Esophagus muscularis mucosa (tissue), 4 donors: ENCODE results near the gene ZFP1. TPM values are rescaled to one million over a fixed set of nuclear protein-coding genes. Genes with fewer than 3 reads are reported as not detected.
"Not testable (repeated sequence)": the region's sequence is repeated elsewhere in the genome, so short reads cannot be mapped to it uniquely, and the experiment has no call there.

ENCODE experiments used
- DNase-seq: peaks from one replicate; pipeline ENCODE4 v3.0.0-alpha.2; 2017; ENCODE audit errors: extremely low spot score
- H3K27ac ChIP-seq, 4 donors: fragments of 200-600 bp; sonication (generic); replicated peaks in 1 of 4; 1 replicate in 3 of 4; 2 replicates in 1 of 4; pipeline ENCODE4 v1.5.1; 2016 to 2019; ENCODE audit warnings: mild to moderate bottlenecking in 1 of 4
- H3K27me3 ChIP-seq, 4 donors: fragments of 200-600 bp; sonication (generic); one replicate each; pipeline versions ENCODE4 v1.5.1 to v1.6.0; 2016 to 2019
- H3K36me3 ChIP-seq, 4 donors: fragments of 200-600 bp; sonication (generic); one replicate each; pipeline ENCODE4 v1.5.1; 2016 to 2019
- H3K4me1 ChIP-seq, 4 donors: fragments of 200-600 bp; sonication (generic); one replicate each; pipeline ENCODE4 v1.5.1; 2016 to 2019
- H3K4me3 ChIP-seq, 4 donors: fragments of 200-600 bp; sonication (generic); 1 replicate in 2 of 4; 2 replicates in 2 of 4; pipeline ENCODE4 v1.5.1; 2016 to 2019; ENCODE audit warnings: mild to moderate bottlenecking in 4 of 4, moderate library complexity in 1 of 4
- H3K9me3 ChIP-seq, 4 donors: fragments of 200-600 bp; sonication (generic); 1 replicate in 3 of 4; 2 replicates in 1 of 4; pipeline ENCODE4 v1.5.1; 2016 to 2019
- EP300 ChIP-seq: sonication (generic); formaldehyde crosslinking; IDR thresholded peaks from one replicate; pipeline ENCODE4 v1.6.1; 2017; ENCODE audit warnings: antibody characterized with exemption
- POLR2A ChIP-seq: fragments of 450-650 bp; IDR thresholded peaks from one replicate; pipeline ENCODE4 v1.6.1; 2017; ENCODE audit warnings: antibody characterized with exemption, moderate library complexity, mild to moderate bottlenecking, low read depth
- POLR2AphosphoS5 ChIP-seq, 2 donors: sonication (generic); formaldehyde crosslinking; IDR thresholded peaks; one replicate each; pipeline ENCODE4 v1.6.1; 2017; ENCODE audit warnings: antibody characterized with exemption in 2 of 2
- WGBS: methylation state at CpG from one replicate; pipeline ENCODE4 v1.1.5; 2018; 5-methylcytosine and 5-hydroxymethylcytosine counted together
- intact Hi-C: fragments of 100-400 bp; cut with DNase I; formaldehyde crosslinking; loops from one replicate; pipeline ENCODE4 v1.15.1; 2023
- total RNA-seq, 4 donors: library from RNA; depleted of rRNA; stranded (reverse); fragments of >200 nt; gene quantifications; one replicate each; pipeline versions ENCODE4 v1.1.0 to v1.2.1, GENCODE V29; 2016
- TF ChIP-seq, protein P1 (sequence below), 3 experiments: fragments of 200-600 bp in 2 of 3; fragments of 450-650 bp in 1 of 3; sonication (generic) in 2 of 3; IDR thresholded peaks; one replicate each; pipeline ENCODE4 v1.5.1; 2017 to 2019; ENCODE audit warnings: antibody characterized with exemption in 3 of 3, mild to moderate bottlenecking in 2 of 3, moderate library complexity in 1 of 3

ZFP1 gene
- total RNA-seq, 4 donors from 2014 or later: 8.4 to 17.4 (median 12.0) TPM

DNA sequence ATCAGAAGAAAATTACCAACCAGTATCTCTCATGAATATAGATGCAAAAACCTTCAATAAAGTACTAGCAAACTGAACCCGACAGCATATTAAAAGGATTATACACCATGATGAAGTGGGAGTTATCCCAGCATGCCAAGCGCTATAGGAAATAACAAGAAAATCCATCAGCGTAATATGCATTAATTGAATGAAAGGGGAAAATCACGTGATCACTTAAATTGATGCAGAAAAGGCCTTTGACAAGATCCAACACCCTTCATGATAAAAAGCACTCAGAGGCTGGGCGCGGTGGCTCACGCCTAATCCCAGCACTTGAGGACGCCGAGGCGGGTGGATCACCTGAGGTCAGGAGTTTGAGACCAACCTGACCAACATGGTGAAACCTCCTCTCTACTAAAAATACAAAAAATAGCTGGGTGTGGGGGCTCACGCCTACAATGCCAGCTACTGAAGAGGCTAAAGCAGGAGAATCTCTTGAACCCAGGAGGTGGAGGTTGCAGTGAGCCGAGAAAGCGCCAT lies 53.8 kb downstream of the ZFP1 start:
- Histone ChIP-seq H3K4me3 (no peak overlapping the region), H3K27me3 (peaks cover 0 to 25% (median 4%) of the 10 kb centered on the region in 4 donors), H3K27ac (no peak overlapping the region), H3K36me3 (no peaks in the 10 kb centered on the region), H3K9me3 (no peaks in the 10 kb centered on the region), H3K4me1 (peaks cover 14 to 24% (median 19%) of the 10 kb centered on the region in 4 donors)
- WGBS: 94% methylated on average over 13 of the region's 13 CpGs
- intact Hi-C loops: no loop called here
- no peak for DNase-seq
- TF ChIP-seq, protein P1, sequence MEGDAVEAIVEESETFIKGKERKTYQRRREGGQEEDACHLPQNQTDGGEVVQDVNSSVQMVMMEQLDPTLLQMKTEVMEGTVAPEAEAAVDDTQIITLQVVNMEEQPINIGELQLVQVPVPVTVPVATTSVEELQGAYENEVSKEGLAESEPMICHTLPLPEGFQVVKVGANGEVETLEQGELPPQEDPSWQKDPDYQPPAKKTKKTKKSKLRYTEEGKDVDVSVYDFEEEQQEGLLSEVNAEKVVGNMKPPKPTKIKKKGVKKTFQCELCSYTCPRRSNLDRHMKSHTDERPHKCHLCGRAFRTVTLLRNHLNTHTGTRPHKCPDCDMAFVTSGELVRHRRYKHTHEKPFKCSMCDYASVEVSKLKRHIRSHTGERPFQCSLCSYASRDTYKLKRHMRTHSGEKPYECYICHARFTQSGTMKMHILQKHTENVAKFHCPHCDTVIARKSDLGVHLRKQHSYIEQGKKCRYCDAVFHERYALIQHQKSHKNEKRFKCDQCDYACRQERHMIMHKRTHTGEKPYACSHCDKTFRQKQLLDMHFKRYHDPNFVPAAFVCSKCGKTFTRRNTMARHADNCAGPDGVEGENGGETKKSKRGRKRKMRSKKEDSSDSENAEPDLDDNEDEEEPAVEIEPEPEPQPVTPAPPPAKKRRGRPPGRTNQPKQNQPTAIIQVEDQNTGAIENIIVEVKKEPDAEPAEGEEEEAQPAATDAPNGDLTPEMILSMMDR (IDR thresholded peaks at IDR 0.05): no peak
- TF ChIP-seq POLR2A (no peak), EP300 (no peak)

DNA sequence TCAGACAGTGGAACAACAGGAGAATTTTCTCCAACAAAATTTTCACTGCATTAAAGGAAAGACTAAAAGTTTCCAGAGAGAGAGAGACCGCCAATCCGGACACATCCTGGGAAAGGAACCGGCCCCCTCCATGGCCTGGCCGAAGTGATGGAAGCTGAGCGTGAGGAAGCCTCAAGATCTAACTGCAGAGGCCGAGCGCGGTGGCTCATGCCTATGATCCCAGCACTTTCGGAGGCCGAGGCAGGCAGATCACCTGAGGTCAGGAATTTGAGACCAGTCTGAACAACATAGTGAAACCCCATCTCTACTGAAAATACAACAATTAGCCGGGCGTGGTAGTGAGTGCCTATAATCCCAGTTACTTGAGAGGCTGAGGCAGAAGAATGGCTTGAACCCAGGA lies 54.8 kb downstream of the ZFP1 start:
- H3K4me1 ChIP-seq: peaks cover 14 to 24% (median 18%) of the 10 kb centered on the region in 4 donors
- 92% methylated on average over 12 of the region's 12 CpGs for WGBS
- no peak overlapping the region for H3K27ac ChIP-seq
- no peaks in the 10 kb centered on the region for H3K9me3 ChIP-seq
- TF ChIP-seq, protein P1 (IDR thresholded peaks at IDR 0.05): no peak
- TF ChIP-seq POLR2AphosphoS5 (IDR thresholded peaks at IDR 0.05): no peak
- no peak for TF ChIP-seq EP300
- TF ChIP-seq POLR2A: no peak
- H3K27me3 ChIP-seq: peaks cover 0 to 18% (median 3%) of the 10 kb centered on the region in 4 donors
- H3K36me3 ChIP-seq: no peaks in the 10 kb centered on the region
- no peak for DNase-seq
- intact Hi-C loops: no loop called here
- no peak overlapping the region for H3K4me3 ChIP-seq

GRCh38 chr16:75203667-75204409 lies 55.5 kb downstream of the ZFP1 start:
- H3K27me3 ChIP-seq: peaks cover 0 to 14% (median 2%) of the 10 kb centered on the region in 4 donors
- TF ChIP-seq POLR2AphosphoS5 (IDR thresholded peaks at IDR 0.05) (no peak), POLR2A (no peak), EP300 (no peak)
- TF ChIP-seq, protein P1 (IDR thresholded peaks at IDR 0.05): no peak
- intact Hi-C loops: no loop called here
- no peak for DNase-seq
- WGBS: 83% methylated on average over 12 of the region's 13 CpGs
- no peaks in the 10 kb centered on the region for H3K9me3 ChIP-seq
- peaks cover 14 to 24% (median 17%) of the 10 kb centered on the region in 4 donors for H3K4me1 ChIP-seq
- H3K27ac ChIP-seq: no peak overlapping the region
- no peaks in the 10 kb centered on the region for H3K36me3 ChIP-seq
- no peak overlapping the region for H3K4me3 ChIP-seq

DNA sequence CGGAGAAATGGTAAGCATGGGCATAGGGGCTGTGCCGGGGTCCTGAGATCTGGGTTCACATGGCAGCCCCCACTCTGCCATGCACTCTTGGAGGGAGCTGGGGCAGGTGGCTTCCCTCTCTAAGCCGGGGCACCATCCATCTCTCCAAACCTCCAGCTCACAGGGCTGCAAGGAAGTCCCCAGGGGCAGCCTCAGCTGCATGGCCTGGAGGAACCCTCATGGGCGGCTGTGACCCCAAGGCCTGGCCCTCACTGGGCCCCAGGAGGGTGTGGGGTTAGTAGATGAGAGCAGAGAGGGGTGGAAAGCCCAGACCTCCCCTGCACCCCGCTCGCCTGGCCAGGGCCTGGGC lies 56.1 kb downstream of the ZFP1 start:
- no peak for TF ChIP-seq POLR2AphosphoS5 (IDR thresholded peaks at IDR 0.05)
- no peak for TF ChIP-seq EP300
- TF ChIP-seq POLR2A: no peak
- TF ChIP-seq, protein P1 (IDR thresholded peaks at IDR 0.05): no peak
- no peaks in the 10 kb centered on the region for H3K36me3 ChIP-seq
- H3K27me3 ChIP-seq: peaks cover 0 to 14% (median 2%) of the 10 kb centered on the region in 4 donors
- intact Hi-C loops: no loop called here
- no peak overlapping the region for H3K27ac ChIP-seq
- H3K4me3 ChIP-seq: no peak overlapping the region
- 89% methylated on average over 6 of the region's 6 CpGs for WGBS
- no peak for DNase-seq
- peaks cover 14 to 21% (median 15%) of the 10 kb centered on the region in 4 donors for H3K4me1 ChIP-seq
- no peaks in the 10 kb centered on the region for H3K9me3 ChIP-seq

GRCh38 chr16:75204905-75205304 lies 56.6 kb downstream of the ZFP1 start:
- H3K4me3 ChIP-seq, H3K27ac ChIP-seq, H3K9me3 ChIP-seq, intact Hi-C loops, DNase-seq, H3K36me3 ChIP-seq: not testable (repeated sequence)
- no CpG with 5 or more reads among the region's 20 CpGs for WGBS
- peaks cover 10 to 15% (median 10%) of the 10 kb centered on the region in 4 donors for H3K4me1 ChIP-seq
- H3K27me3 ChIP-seq: peaks cover 0 to 14% (median 2%) of the 10 kb centered on the region in 4 donors

DNA sequence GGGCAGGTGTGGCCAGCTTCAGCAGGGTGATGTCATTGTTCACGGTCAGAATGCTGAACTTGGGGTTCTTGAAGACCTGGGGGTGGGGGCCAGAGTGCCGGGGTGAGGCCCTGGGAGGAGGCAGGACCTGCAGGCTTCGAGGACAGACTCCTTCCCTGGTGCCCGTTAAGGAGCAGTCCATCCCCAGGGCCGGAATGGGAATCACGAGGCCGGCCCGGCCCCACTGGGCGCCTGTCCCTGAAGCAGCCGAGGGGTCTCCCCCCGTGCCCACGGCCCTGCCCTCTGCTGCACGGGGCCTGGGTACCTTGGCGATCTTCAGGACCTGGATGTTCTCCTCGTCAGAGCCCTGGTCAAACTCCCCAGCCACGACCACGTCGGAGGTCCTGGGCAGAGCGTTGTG lies 57.1 kb downstream of the ZFP1 start:
- peaks cover 7 to 10% (median 8%) of the 10 kb centered on the region in 4 donors for H3K4me1 ChIP-seq
- H3K27ac ChIP-seq, intact Hi-C loops, H3K9me3 ChIP-seq, H3K4me3 ChIP-seq, H3K36me3 ChIP-seq, DNase-seq: not testable (repeated sequence)
- no CpG with 5 or more reads among the region's 19 CpGs for WGBS
- peaks cover 0 to 14% (median 2%) of the 10 kb centered on the region in 4 donors for H3K27me3 ChIP-seq

DNA sequence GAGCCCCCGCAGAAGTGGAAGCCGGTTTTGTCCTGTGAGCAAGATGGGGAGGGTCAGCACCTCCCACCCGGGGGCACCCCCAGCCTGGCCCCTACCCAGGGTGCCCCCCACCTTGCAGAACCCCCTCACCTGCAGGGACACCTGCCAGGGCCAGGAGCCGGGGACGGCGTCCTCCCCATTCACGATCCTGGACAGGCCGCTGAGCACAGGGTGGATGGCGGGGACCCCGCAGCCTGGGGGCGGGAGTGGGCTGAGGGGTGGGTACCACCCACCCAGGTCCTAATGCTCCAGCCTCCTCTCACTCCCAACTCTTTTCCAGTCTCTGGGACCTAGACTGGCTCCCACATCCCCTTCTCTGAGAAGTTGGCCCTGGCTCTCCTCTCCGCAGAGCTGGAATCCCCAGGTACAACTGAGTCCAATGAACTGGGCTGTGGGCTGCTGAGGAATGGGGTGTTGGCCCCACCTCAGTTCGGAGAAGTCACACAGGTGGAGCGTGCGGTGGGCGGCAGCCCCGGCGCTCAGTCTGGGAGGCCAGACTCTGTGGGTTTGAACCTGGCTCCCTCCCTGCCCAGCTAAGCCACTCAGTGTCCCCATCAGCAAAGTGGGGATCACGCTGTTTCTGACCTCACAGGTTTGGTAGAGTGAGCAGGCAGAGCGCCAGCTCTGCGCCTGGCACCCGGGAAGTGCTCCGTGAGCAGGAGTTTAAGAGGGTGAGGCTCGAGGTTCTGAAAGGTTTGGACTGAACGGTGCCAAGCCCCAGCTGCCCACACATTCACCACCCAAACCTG lies 57.8 kb downstream of the ZFP1 start:
- H3K4me3 ChIP-seq, intact Hi-C loops, H3K36me3 ChIP-seq, DNase-seq, H3K9me3 ChIP-seq, H3K4me1 ChIP-seq, H3K27ac ChIP-seq: not testable (repeated sequence)
- WGBS: no CpG with 5 or more reads among the region's 25 CpGs
- peaks cover 0 to 14% (median 2%) of the 10 kb centered on the region in 4 donors for H3K27me3 ChIP-seq
